ENCODE data around the gene DOC2B. TPM values are rescaled to one million over a fixed set of nuclear protein-coding genes. Genes with fewer than 3 reads are reported as not detected.
A peak's percentile ranks its signal among the peaks of the same experiment; 100 is the strongest.
"Not testable (repeated sequence)": the region's sequence is repeated elsewhere in the genome, so short reads cannot be mapped to it uniquely, and the experiment has no call there.

Gene DOC2B
- total RNA-seq, 6 experiments from 2014 or later = 0.40 to 1.7 (median 0.91) TPM

GRCh38 chr17:208429-208828 lies 27.0 kb upstream of the DOC2B start:
- no peak for DNase-seq

DNA sequence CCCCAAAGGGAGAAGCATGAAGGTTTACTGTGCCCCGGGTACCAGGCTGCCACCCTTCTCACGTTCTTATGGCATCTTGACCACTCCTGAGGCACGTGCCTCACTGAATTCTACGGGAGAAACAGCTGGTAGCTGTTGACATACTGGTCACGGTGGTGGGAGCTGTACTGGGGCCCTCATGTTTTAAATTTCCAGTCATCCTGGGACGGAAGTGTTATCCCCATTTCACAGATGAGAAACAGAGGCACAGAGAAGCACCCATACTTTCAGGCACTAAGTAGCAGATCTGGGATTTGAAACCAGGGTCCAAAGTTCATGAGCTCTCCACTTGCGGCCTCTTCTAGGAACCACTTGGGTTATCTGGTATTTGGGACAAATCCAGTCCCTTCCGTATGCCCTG lies 26.3 kb upstream of the DOC2B start:
- intact Hi-C loops (cut with DNase I) = no loop called here
- H3K9me3 ChIP-seq = no peaks in the 10 kb centered on the region
- 80% methylated on average over 1 of the region's 8 CpGs for WGBS (ENCODE audit: insufficient coverage, low coverage, low lambda C conversion rate, missing lambda C conversion rate)

More at GRCh38 chr17:208429-208828, 27.0 kb upstream of the DOC2B start:
- TF ChIP-seq, protein P1, sequence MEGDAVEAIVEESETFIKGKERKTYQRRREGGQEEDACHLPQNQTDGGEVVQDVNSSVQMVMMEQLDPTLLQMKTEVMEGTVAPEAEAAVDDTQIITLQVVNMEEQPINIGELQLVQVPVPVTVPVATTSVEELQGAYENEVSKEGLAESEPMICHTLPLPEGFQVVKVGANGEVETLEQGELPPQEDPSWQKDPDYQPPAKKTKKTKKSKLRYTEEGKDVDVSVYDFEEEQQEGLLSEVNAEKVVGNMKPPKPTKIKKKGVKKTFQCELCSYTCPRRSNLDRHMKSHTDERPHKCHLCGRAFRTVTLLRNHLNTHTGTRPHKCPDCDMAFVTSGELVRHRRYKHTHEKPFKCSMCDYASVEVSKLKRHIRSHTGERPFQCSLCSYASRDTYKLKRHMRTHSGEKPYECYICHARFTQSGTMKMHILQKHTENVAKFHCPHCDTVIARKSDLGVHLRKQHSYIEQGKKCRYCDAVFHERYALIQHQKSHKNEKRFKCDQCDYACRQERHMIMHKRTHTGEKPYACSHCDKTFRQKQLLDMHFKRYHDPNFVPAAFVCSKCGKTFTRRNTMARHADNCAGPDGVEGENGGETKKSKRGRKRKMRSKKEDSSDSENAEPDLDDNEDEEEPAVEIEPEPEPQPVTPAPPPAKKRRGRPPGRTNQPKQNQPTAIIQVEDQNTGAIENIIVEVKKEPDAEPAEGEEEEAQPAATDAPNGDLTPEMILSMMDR (IDR thresholded peaks at IDR 0.05) = no peak
- TF ChIP-seq POLR2A (IDR thresholded peaks at IDR 0.05) = no peak
- Histone ChIP-seq H3K9me3 (no peaks in the 10 kb centered on the region), H3K36me3 (no peaks in the 10 kb centered on the region), H3K4me3 (no peak overlapping the region), H3K4me1 (no peaks in the 10 kb centered on the region), H3K27ac (no peak overlapping the region), H3K27me3 (no peaks in the 10 kb centered on the region)
- WGBS (ENCODE audit: insufficient coverage, low coverage, low lambda C conversion rate, missing lambda C conversion rate) = no CpG with 5 or more reads among the region's 8 CpGs
- peak in 1 of 4 donors; percentile 5 for ATAC-seq
- intact Hi-C loops (cut with DNase I) = no loop called here

GRCh38 chr17:206941-207560 lies 25.6 kb upstream of the DOC2B start:
- ATAC-seq (peak in 2 of 4 donors; percentile 2 to 8), DNase-seq (no peak)
- intact Hi-C loops (cut with DNase I) = no loop called here
- 92% methylated on average over 10 of the region's 37 CpGs for WGBS (ENCODE audit: insufficient coverage, low coverage, low lambda C conversion rate, missing lambda C conversion rate)
- no peaks in the 10 kb centered on the region for H3K36me3 ChIP-seq
- no peak for TF ChIP-seq POLR2A (IDR thresholded peaks at IDR 0.05)
- TF ChIP-seq, protein P1 (IDR thresholded peaks at IDR 0.05) = no peak
- no peaks in the 10 kb centered on the region for H3K9me3 ChIP-seq
- no peaks in the 10 kb centered on the region for H3K27me3 ChIP-seq
- no peak overlapping the region for H3K27ac ChIP-seq
- no peaks in the 10 kb centered on the region for H3K4me1 ChIP-seq
- no peak overlapping the region for H3K4me3 ChIP-seq

More for the DNA sequence above, 26.3 kb upstream of the DOC2B start:
- Histone ChIP-seq H3K36me3 (no peaks in the 10 kb centered on the region), H3K27ac (no peak overlapping the region), H3K4me1 (no peaks in the 10 kb centered on the region), H3K4me3 (no peak overlapping the region), H3K27me3 (no peaks in the 10 kb centered on the region)
- ATAC-seq (no peak), DNase-seq (no peak)
- TF ChIP-seq, protein P1 (IDR thresholded peaks at IDR 0.05) = no peak

GRCh38 chr17:206484-206883 lies 25.0 kb upstream of the DOC2B start:
- H3K4me1 ChIP-seq; H3K27ac ChIP-seq; DNase-seq; intact Hi-C loops (cut with DNase I); H3K9me3 ChIP-seq; H3K36me3 ChIP-seq; ATAC-seq; H3K4me3 ChIP-seq; H3K27me3 ChIP-seq: not testable (repeated sequence)
- whole genome bisulfite sequencing (ENCODE audit: insufficient coverage, low coverage, low lambda C conversion rate, missing lambda C conversion rate) = 94% methylated on average over 25 of the region's 27 CpGs

DNA sequence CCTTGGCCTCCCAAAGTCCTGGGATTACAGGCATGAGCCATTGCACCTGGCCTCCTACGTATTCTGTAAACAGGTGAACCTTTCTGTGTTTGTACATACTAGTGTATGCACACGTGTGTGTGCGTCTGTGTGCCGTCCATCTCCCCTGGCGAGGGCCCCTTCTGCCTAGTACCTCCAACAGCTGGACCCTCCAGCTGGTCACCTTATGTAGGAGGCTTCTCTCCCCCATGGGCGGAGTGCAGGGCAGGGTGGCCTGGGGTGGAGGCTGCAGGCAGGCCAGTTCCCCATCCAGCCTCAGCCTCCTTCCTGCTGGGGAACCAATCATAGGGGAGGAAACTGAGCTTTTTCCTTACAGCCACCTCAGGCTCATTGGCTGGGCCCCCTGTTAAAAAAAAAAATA lies 24.4 kb upstream of the DOC2B start:
- Histone ChIP-seq H3K4me3 (no peak overlapping the region), H3K36me3 (no peaks in the 10 kb centered on the region), H3K4me1 (no peaks in the 10 kb centered on the region), H3K9me3 (no peaks in the 10 kb centered on the region), H3K27me3 (no peaks in the 10 kb centered on the region), H3K27ac (no peak overlapping the region)
- TF ChIP-seq, protein P1 (IDR thresholded peaks at IDR 0.05) = no peak
- no peak for TF ChIP-seq POLR2A (IDR thresholded peaks at IDR 0.05)
- WGBS (ENCODE audit: insufficient coverage, low coverage, low lambda C conversion rate, missing lambda C conversion rate) = 96% methylated on average over 4 of the region's 6 CpGs
- ATAC-seq (peak in 2 of 4 donors; percentile 10 to 17), DNase-seq (no peak)
- intact Hi-C loops (cut with DNase I) = no loop called here

Measured in right lobe of liver (tissue), 6 donors.